ENCODE results near the gene MXRA7. TPM values are rescaled to one million over a fixed set of nuclear protein-coding genes. Genes with fewer than 3 reads are reported as not detected.
"Not testable (repeated sequence)": the region's sequence is repeated elsewhere in the genome, so short reads cannot be mapped to it uniquely, and the experiment has no call there.

The MXRA7 gene
- total RNA-seq, 4 donors from 2014 or later, result 11.0 to 116 (median 39.2) TPM

- Histone ChIP-seq H3K4me3 (peak overlapping the region in 2 of 4 donors; percentile 20 to 39), H3K27ac (peak overlapping the region in 1 of 4 donors; percentile 26), H3K27me3 (peaks cover 0 to 5% (median 0%) of the 10 kb centered on the region in 4 donors), H3K4me1 (peaks cover 9 to 60% (median 12%) of the 10 kb centered on the region in 3 donors), H3K36me3 (no peaks in the 10 kb centered on the region), H3K9me3 (no peaks in the 10 kb centered on the region)
- 67 to 75% methylated on average over 5 to 6 of the region's 6 CpGs for WGBS, 2 donors
- intact Hi-C loops (cut with DNase I), result no loop called here
- DNase-seq, result no peak
- TF ChIP-seq, protein P1, sequence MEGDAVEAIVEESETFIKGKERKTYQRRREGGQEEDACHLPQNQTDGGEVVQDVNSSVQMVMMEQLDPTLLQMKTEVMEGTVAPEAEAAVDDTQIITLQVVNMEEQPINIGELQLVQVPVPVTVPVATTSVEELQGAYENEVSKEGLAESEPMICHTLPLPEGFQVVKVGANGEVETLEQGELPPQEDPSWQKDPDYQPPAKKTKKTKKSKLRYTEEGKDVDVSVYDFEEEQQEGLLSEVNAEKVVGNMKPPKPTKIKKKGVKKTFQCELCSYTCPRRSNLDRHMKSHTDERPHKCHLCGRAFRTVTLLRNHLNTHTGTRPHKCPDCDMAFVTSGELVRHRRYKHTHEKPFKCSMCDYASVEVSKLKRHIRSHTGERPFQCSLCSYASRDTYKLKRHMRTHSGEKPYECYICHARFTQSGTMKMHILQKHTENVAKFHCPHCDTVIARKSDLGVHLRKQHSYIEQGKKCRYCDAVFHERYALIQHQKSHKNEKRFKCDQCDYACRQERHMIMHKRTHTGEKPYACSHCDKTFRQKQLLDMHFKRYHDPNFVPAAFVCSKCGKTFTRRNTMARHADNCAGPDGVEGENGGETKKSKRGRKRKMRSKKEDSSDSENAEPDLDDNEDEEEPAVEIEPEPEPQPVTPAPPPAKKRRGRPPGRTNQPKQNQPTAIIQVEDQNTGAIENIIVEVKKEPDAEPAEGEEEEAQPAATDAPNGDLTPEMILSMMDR (IDR thresholded peaks at IDR 0.05), result no peak
- TF ChIP-seq POLR2A (IDR thresholded peaks at IDR 0.05), result no peak
These were observed 70.0 kb downstream of the MXRA7 start for GRCh38 chr17:76640550-76641380.

- H3K27me3 ChIP-seq, result peaks cover 0 to 5% (median 0%) of the 10 kb centered on the region in 4 donors
- peaks cover 0 to 35% (median 5%) of the 10 kb centered on the region in 3 donors for H3K4me1 ChIP-seq
- 86 to 94% methylated on average over 10 of the region's 10 CpGs for WGBS, 2 donors
- DNase-seq, result no peak
- TF ChIP-seq, protein P1 (IDR thresholded peaks at IDR 0.05), result no peak
- no peak for TF ChIP-seq POLR2A (IDR thresholded peaks at IDR 0.05)
- H3K9me3 ChIP-seq, result no peaks in the 10 kb centered on the region
- no peaks in the 10 kb centered on the region for H3K36me3 ChIP-seq
- intact Hi-C loops (cut with DNase I), result no loop called here
- no peak overlapping the region for H3K4me3 ChIP-seq
- no peak overlapping the region for H3K27ac ChIP-seq
These were observed 72.5 kb downstream of the MXRA7 start for GRCh38 chr17:76638263-76638662.

DNA sequence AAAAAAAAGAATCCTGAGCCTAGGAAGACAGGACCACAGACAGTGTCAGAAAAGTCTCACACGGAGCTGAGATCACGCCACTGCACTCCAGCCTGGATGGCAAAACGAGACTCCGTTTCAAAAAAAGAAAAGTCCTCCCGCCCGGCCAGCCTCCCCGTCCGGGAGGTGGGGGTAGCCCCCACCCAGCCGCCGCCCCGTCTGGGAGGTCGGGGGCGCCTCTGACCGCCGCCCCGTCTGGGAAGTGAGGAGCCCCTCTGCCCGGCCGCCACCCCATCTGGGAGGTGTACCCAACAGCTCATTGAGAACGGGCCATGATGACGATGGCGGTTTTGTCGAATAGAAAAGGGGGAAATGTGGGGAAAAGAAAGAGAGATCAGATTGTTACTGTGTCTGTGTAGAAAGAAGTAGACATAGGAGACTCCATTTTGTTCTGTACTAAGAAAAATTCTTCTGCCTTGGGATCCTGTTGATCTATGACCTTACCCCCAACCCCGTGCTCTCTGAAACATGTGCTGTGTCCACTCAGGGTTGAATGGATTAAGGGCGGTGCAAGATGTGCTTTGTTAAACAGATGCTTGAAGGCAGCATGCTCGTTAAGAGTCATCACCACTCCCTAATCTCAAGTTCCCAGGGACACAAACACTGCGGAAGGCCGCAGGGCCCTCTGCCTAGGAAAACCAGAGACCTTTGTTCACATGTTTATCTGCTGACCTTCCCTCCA is 74.1 kb downstream of the MXRA7 start:
- DNase-seq; intact Hi-C loops (cut with DNase I); H3K27me3 ChIP-seq; H3K36me3 ChIP-seq; H3K4me3 ChIP-seq; H3K9me3 ChIP-seq; H3K27ac ChIP-seq: not testable (repeated sequence)
- H3K4me1 ChIP-seq, result peaks cover 0 to 33% (median 0%) of the 10 kb centered on the region in 3 donors
- WGBS, 2 donors, result 75 to 83% methylated on average over 10 to 15 of the region's 27 CpGs

DNA sequence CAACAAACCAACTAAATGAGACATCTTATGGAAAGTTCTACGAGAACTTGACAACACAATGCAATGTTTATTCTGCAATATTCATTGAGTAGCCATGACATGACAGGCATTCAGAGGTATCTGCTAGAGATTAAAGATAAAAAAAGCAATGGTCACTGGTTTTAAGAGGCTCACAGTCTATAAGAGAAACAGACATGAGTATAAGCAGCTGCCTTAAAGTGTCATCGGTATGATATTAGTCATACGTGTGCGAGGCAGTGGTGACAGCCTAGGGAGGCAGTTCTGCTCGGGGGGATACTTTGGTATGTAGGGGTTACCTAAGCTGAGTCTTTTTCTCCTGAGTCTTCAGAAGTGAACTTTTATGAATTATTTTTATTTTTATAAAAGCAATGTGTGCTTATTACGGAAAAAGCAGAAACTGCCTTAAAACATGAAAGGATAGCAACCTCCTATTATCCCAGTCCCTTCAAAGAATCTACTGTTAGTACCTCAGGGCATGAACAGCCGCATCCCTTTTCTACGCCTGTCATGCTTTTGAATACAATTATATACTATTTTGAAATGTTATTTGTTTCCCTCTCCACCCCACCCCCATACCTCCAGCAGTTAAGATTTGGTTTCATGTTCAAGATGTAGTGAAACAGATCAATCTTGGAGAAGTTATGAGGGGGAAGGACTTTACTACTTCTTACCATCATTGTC is 75.0 kb downstream of the MXRA7 start:
- H3K27ac ChIP-seq, result no peak overlapping the region
- TF ChIP-seq POLR2A (IDR thresholded peaks at IDR 0.05), result no peak
- TF ChIP-seq, protein P1 (IDR thresholded peaks at IDR 0.05), result no peak
- no peaks in the 10 kb centered on the region for H3K9me3 ChIP-seq
- intact Hi-C loops (cut with DNase I), result no loop called here
- no peak overlapping the region for H3K4me3 ChIP-seq
- H3K27me3 ChIP-seq, result no peaks in the 10 kb centered on the region
- WGBS, 2 donors, result 80 to 81% methylated on average over 8 of the region's 8 CpGs
- peaks cover 0 to 32% (median 0%) of the 10 kb centered on the region in 3 donors for H3K4me1 ChIP-seq
- DNase-seq, result no peak
- H3K36me3 ChIP-seq, result no peaks in the 10 kb centered on the region

DNA sequence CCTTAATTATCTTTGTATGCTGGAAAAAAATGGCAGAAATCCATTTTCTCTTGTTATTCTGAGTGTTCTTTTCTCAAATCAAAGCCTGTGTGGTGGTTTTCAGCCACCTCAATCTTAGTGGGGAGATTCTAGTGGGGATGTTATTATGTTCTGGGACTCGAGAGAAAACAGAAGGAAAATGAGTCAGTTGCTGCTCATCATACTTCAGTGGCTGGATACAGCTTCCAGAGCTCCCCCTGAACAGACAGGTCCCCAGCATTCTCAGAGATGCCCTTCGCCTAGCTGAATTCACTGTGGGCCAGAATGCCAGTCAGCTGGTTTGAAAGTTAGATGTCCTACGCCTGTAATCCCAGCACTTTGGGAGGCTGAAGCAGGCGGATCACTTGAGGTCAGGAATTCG is 75.7 kb downstream of the MXRA7 start:
- intact Hi-C loops (cut with DNase I), result no loop called here
- peaks cover 0 to 25% (median 0%) of the 10 kb centered on the region in 3 donors for H3K4me1 ChIP-seq
- no peaks in the 10 kb centered on the region for H3K27me3 ChIP-seq
- TF ChIP-seq, protein P1 (IDR thresholded peaks at IDR 0.05), result no peak
- no peak for TF ChIP-seq POLR2A (IDR thresholded peaks at IDR 0.05)
- H3K4me3 ChIP-seq, result no peak overlapping the region
- 67 to 73% methylated on average over 1 to 3 of the region's 5 CpGs for WGBS, 2 donors
- no peaks in the 10 kb centered on the region for H3K36me3 ChIP-seq
- no peaks in the 10 kb centered on the region for H3K9me3 ChIP-seq
- H3K27ac ChIP-seq, result no peak overlapping the region
- DNase-seq, result no peak
